Activated T-cell treated with anti-CD3 and anti-CD28 coated beads, Interleukin-2, amount 50 U/mL, for 72 hours (primary cell): ENCODE data around the gene RIT1. TPM values are rescaled to one million over a fixed set of nuclear protein-coding genes. Genes with fewer than 3 reads are reported as not detected.

Experiments
- ATAC-seq, 2 donors: fragments of 150-1000 bp; cut with Tn5 transposase; replicated peaks in 1 of 2; 2 replicates each; pipeline ENCODE4 v1.10.0; 2021; ENCODE audit warnings: moderate library complexity in 2 of 2, mild to moderate bottlenecking in 1 of 2
- DNase-seq, 2 donors: peaks; one replicate each; pipeline ENCODE4 v3.0.0; 2021 to 2022; ENCODE audit warnings: mixed read lengths in 1 of 2
- H3K27ac Mint-ChIP-seq: one replicate; pipeline ENCODE4 v1.8.0; 2022; ENCODE audit warnings: mild to moderate bottlenecking, moderate library complexity, mixed read lengths
- H3K27me3 Mint-ChIP-seq: one replicate; pipeline ENCODE4 v1.8.0; 2022; ENCODE audit warnings: low read depth, mixed read lengths
- H3K36me3 Mint-ChIP-seq, 2 donors: one replicate each; pipeline ENCODE4 v1.8.0; 2022; ENCODE audit warnings: mixed read lengths in 2 of 2, mild to moderate bottlenecking in 1 of 2; ENCODE audit not compliant: insufficient read depth in 2 of 2
- H3K4me1 Mint-ChIP-seq: one replicate; pipeline ENCODE4 v1.8.0; 2022; ENCODE audit warnings: low read depth, mixed read lengths
- H3K4me3 Mint-ChIP-seq, 2 donors: one replicate each; pipeline ENCODE4 v1.8.0; 2022; ENCODE audit warnings: mild to moderate bottlenecking in 2 of 2, mixed read lengths in 2 of 2, moderate library complexity in 2 of 2
- H3K9me3 Mint-ChIP-seq, 2 donors: one replicate each; pipeline ENCODE4 v1.8.0; 2022; ENCODE audit warnings: mixed read lengths in 2 of 2
- total RNA-seq, 2 donors: library from RNA; stranded (reverse); gene quantifications; one replicate each; pipeline ENCODE4 v1.2.3, GENCODE V29; 2022

RIT1 gene
- total RNA-seq, 2 donors from 2014 or later = 31.7 to 33.8 TPM

DNA sequence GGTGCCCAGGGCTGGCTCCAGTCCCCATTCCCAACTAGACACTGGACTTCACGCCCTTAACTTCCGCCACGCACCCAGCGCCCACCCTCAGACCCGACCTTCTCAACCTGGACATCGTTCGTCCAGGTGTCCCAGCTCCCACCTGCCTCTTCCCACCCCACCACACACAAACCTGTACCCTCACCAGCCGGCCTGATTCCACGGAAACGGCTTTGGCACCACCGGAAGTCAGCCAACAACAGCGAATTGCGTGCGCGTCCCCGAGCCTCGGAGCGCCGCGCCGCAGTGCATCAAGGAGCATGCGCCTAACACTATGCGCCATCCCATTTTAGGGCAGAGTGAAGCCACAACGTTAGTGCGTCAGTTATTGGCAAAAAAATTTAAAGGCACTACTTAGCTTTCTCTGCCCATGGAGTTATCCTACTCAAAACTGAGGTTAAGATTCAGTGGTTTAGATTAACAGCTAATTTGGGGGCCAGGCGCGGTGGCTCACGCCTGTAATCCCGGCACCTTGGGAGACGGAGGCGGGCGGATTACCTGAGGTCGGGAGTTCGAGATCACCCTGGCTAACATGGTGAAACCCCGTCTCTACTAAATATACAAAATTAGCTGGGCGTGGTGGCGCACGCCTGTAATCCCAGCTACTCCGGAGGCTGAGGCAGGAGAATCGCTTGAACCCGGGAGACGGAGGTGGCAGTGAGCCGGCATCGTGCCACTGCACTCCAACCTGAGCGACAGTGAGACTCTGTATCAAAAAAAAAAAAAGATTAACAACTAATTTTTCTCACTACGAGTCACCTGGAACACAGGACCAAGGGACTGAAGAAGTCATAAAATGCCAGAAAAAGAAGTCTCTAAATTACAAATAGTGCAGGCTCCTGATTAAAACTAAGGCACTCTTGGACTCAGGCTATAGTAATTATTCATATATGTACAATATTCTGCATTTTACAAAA is 53.9 kb downstream of the RIT1 start, which contains the start of gene GON4L:
TSS of gene GON4L (minus strand) at position 240 of the 956 bp plus-strand sequence. CDS start 3,434 bp downstream, outside the sequence.
- peaks cover 2 to 16% of the 10 kb centered on the region in 2 donors for H3K36me3 Mint-ChIP-seq

GRCh38 chr1:155856257-155856974 is 54.7 kb downstream of the RIT1 start:
- peaks cover 7% of the 10 kb centered on the region for H3K27me3 Mint-ChIP-seq
- H3K36me3 Mint-ChIP-seq = peaks cover 4 to 23% of the 10 kb centered on the region in 2 donors
- no peaks in the 10 kb centered on the region for H3K9me3 Mint-ChIP-seq
- H3K4me1 Mint-ChIP-seq = peaks cover 85% of the 10 kb centered on the region
- DNase-seq = no peak
- peak overlapping the region; percentile 98 for H3K27ac Mint-ChIP-seq
- peak overlapping the region; percentile 91 to 100 for H3K4me3 Mint-ChIP-seq
- no peak for ATAC-seq

More for the DNA sequence above, 53.9 kb downstream of the RIT1 start, which contains the start of gene GON4L:
- Mint-ChIP-seq H3K4me3 (peak within 1 kb of the TSS; percentile 91 to 100), H3K27ac (peak within 1 kb of the TSS; percentile 98), H3K4me1 (peaks cover 76% of the 10 kb centered on the region), H3K27me3 (peaks cover 7% of the 10 kb centered on the region), H3K9me3 (no peaks in the 10 kb centered on the region)
- ATAC-seq (peak; percentile 64 to 65), DNase-seq (peak; percentile 90 to 92)

GRCh38 chr1:155850345-155850744 is 60.8 kb downstream of the RIT1 start:
- H3K36me3 Mint-ChIP-seq = peaks cover 19 to 38% of the 10 kb centered on the region in 2 donors
- H3K4me3 Mint-ChIP-seq = peak overlapping the region; percentile 18 to 37
- no peak for ATAC-seq
- H3K4me1 Mint-ChIP-seq = peaks cover 66% of the 10 kb centered on the region
- H3K9me3 Mint-ChIP-seq = no peaks in the 10 kb centered on the region
- DNase-seq = no peak
- H3K27me3 Mint-ChIP-seq = no peaks in the 10 kb centered on the region
- H3K27ac Mint-ChIP-seq = peak overlapping the region; percentile 3

DNA sequence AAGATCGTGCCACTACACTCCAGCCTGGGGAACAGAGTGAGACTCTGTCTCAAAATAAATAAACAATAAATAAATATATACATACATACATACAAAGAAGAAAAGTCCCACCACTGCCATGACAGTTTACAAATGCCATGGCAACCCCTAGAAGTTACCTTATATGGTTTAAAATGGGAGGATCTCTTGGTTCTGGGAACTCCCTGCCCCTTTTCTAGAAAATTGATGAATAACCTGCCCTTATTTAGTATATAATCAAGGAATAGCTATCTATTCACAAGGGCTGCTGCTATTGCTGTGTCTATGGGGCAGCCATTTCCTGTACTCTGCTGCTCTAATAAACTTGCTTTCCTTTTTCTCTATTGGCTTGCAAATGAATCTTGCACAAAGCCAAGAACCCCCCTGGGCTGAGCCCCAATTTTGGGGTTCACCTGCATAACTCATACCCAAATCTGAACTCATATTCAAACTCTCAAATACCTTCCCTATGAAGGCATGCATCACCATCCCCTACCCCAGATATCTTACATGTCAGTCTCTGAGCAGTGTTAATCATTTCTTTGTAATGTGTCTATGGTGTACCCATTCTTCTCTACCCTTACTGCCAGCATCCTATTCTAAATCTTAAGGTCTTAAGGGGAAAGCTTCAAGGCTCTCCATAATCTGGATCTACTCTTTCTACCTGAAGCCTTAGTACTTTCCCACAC is 63.2 kb downstream of the RIT1 start:
- DNase-seq (peak in 1 of 2 donors; percentile 8), ATAC-seq (peak; percentile 89 to 90)
- H3K9me3 Mint-ChIP-seq = no peaks in the 10 kb centered on the region
- peak overlapping the region; percentile 57 to 61 for H3K4me3 Mint-ChIP-seq
- peak overlapping the region; percentile 68 for H3K27ac Mint-ChIP-seq
- no peaks in the 10 kb centered on the region for H3K27me3 Mint-ChIP-seq
- peaks cover 23 to 39% of the 10 kb centered on the region in 2 donors for H3K36me3 Mint-ChIP-seq
- peaks cover 68% of the 10 kb centered on the region for H3K4me1 Mint-ChIP-seq

Other genes with a start within 250 kb of the RIT1 start
- gene YY1AP1, start 222.6 kb downstream of the RIT1 start, total RNA-seq = 10 to 100 TPM; 94.5 to 98.9 TPM
- 100 to 1,000 TPM; 123 to 135 TPM for gene DAP3, start 222.3 kb downstream of the RIT1 start, total RNA-seq
- 10 to 100 TPM; 62.8 to 67.3 TPM for gene GON4L, start 54.1 kb downstream of the RIT1 start, total RNA-seq
- 10 to 100 TPM; 30.6 to 35.3 TPM for gene SYT11, start 51.8 kb downstream of the RIT1 start, total RNA-seq
- 10 to 100 TPM; 93.3 to 98.7 TPM for gene KHDC4, start 23.1 kb upstream of the RIT1 start, total RNA-seq
- gene RXFP4, start 30.3 kb upstream of the RIT1 start, total RNA-seq = not detected
- gene ARHGEF2, start 67.2 kb upstream of the RIT1 start, total RNA-seq = 100 to 1,000 TPM; 152 to 163 TPM
- 100 to 1,000 TPM; 193 to 234 TPM for gene SSR2, start 109.6 kb upstream of the RIT1 start, total RNA-seq
- gene UBQLN4, start 142.4 kb upstream of the RIT1 start, total RNA-seq = 10 to 100 TPM; 31.4 to 42.6 TPM
- 10 to 100 TPM; 58.7 to 61.8 TPM for gene LAMTOR2, start 143.4 kb upstream of the RIT1 start, total RNA-seq
- under 1 TPM; 0.53 to 0.95 TPM for gene RAB25, start 149.8 kb upstream of the RIT1 start, total RNA-seq
- under 1 TPM; 0.31 to 0.97 TPM for gene MEX3A, start 171.1 kb upstream of the RIT1 start, total RNA-seq
- gene LMNA, start 203.4 kb upstream of the RIT1 start, total RNA-seq = 100 to 1,000 TPM; 125 to 159 TPM
- 10 to 100 TPM; 63.7 to 80.3 TPM for gene SEMA4A, start 242.2 kb upstream of the RIT1 start, total RNA-seq